Measurements from ENCODE around the gene ADAM8. TPM values are rescaled to one million over a fixed set of nuclear protein-coding genes. Genes with fewer than 3 reads are reported as not detected.

ADAM8 gene
- total and polyA plus RNA-seq, 2 of the 8 experiments (the other 6 are each of a cell fraction or from before 2014, with no cell fraction given) = 4.6 TPM

GRCh38 chr10:133249094-133249780, 27.4 kb downstream of the ADAM8 start:
- Histone ChIP-seq H2BK15ac (ENCODE audit: low read length) (peak overlapping the region; percentile 92; the same call in 1 of the 2 replicates), H2AK5ac (ENCODE audit: low read depth, low read length) (0 out of 2 replicates have a peak overlapping the region, but pooled peaks have one; percentile 86), H3K14ac (ENCODE audit: insufficient read length) (no peak overlapping the region), H3K9me3 (ENCODE audit: insufficient read depth in 2 of 2, low read depth in 1 of 2, low read length in 1 of 2) (no peaks in the 10 kb centered on the region), H3K4me3 (ENCODE audit: extremely low read depth in 1 of 4, insufficient read depth in 2 of 4, low read depth in 3 of 4, low read length in 4 of 4) (no peak overlapping the region), H3K18ac (ENCODE audit: extremely low read depth, low read length) (no peak overlapping the region), H3K4ac (replicated peaks; ENCODE audit: insufficient read length, low read depth, low read length) (no peak overlapping the region), H3K27me3 (replicated peaks in 1 of 4; ENCODE audit: control insufficient read depth in 3 of 4, extremely low read depth in 1 of 4, insufficient read depth in 3 of 4, low read length in 3 of 4) (no peaks in the 10 kb centered on the region; a peak in 3 of 7 replicates), H3K9ac (replicated peaks in 1 of 4; ENCODE audit: extremely low read depth in 1 of 4, low read depth in 3 of 4, low read length in 3 of 4) (no peak overlapping the region), H3K79me2 (ENCODE audit: control insufficient read depth in 1 of 2, insufficient read depth in 2 of 2, low read length in 2 of 2) (no peaks in the 10 kb centered on the region), H3K79me1 (ENCODE audit: low read depth, low read length) (0 out of 2 replicates have a peak, but pooled peaks cover 2% of the 10 kb centered on the region), H4K8ac (ENCODE audit: extremely low read depth, insufficient read depth, low read length) (no peak overlapping the region), H3K23me2 (ENCODE audit: low read depth, low read length) (0 out of 2 replicates have a peak, but pooled peaks cover 1% of the 10 kb centered on the region), H4K91ac (replicated peaks; ENCODE audit: insufficient read length, low read length) (peak overlapping the region; percentile 91), H3K27ac (ENCODE audit: low read depth, low read length) (no peak overlapping the region), H3K4me2 (ENCODE audit: insufficient read depth in 1 of 2, low read depth in 2 of 2, low read length in 2 of 2) (no peak overlapping the region), H2BK5ac (ENCODE audit: low read depth, low read length) (peak overlapping the region; percentile 49; the same call in 1 of the 2 replicates), H3K23ac (ENCODE audit: insufficient read length) (no peak overlapping the region), H2BK20ac (ENCODE audit: low read length) (peak overlapping the region; percentile 61; the same call in 1 of the 2 replicates), H4K5ac (ENCODE audit: insufficient read length, low read depth, low read length) (no peak overlapping the region), H3K36me3 (ENCODE audit: control insufficient read depth in 2 of 4, insufficient read depth in 4 of 4, low read length in 3 of 4) (no peaks in the 10 kb centered on the region), H2AFZ (ENCODE audit: low read length) (no peak overlapping the region), H2BK12ac (ENCODE audit: low read depth, low read length) (peak overlapping the region; percentile 84; the same call in 1 of the 2 replicates), H4K20me1 (replicated peaks in 1 of 2; ENCODE audit: control insufficient read depth in 1 of 2, insufficient read depth in 2 of 2, low read length in 2 of 2) (peaks cover 0 to 2% of the 10 kb centered on the region in 2 experiments), H3K4me1 (replicated peaks in 1 of 4; ENCODE audit: control insufficient read depth in 3 of 4, insufficient read depth in 4 of 4, low read length in 3 of 4) (peaks cover 0 to 15% (median 8%) of the 10 kb centered on the region in 4 experiments; a peak in 5 of 7 replicates), H3K56ac (replicated peaks; ENCODE audit: insufficient read length, low read depth, low read length) (no peak overlapping the region), H2BK120ac (replicated peaks; ENCODE audit: low read depth, low read length) (no peak overlapping the region)
- DNase-seq (ENCODE audit: low read depth in 1 of 2, low spot score in 2 of 2) (no peak), FAIRE-seq (no peak)
- ChIA-PET POLR2A (ENCODE audit: partially characterized antibody) (no interaction called here), CTCF (ENCODE audit: partially characterized antibody) (interaction anchor here (0.7 to 0.9 kb wide), 2 partner anchors 10 to 18 kb away, joined by 3 read pairs; no protein-coding TSS in a partner anchor)
- 85% methylated on average over 12 of the region's 21 CpGs; no CpG with 5 or more reads in 1 of the 2 experiments for WGBS, 2 experiments (ENCODE audit: extremely low coverage in 1 of 2, insufficient coverage in 1 of 2, insufficient read length in 1 of 2, insufficient replicate concordance in 2 of 2, low coverage in 1 of 2, low lambda C conversion rate in 2 of 2, missing lambda C conversion rate in 1 of 2)
- TF ChIP-seq CTCF (IDR thresholded peaks at IDR 0.05; ENCODE audit: control extremely low read depth in 1 of 3, insufficient read depth in 1 of 3, low read depth in 1 of 3, low read length in 3 of 3) (peak in 1 of 3 experiments; percentile 16; a peak in 1 of 4 replicates), EGR1 (IDR thresholded peaks at IDR 0.05; ENCODE audit: borderline replicate concordance, low read depth, low read length) (no peak)
